Activated CD8-positive, alpha-beta memory T cell treated with anti-CD3 and anti-CD28 coated beads, Interleukin-2, amount 50 U/mL, for 24 hours (primary cell): ENCODE measurements around the gene PCDH19.

Experiments used
- DNase-seq: peaks from one replicate; pipeline ENCODE4 v3.0.0-alpha.2; 2020; ENCODE audit errors: extremely low read depth

Gene PCDH19

DNA sequence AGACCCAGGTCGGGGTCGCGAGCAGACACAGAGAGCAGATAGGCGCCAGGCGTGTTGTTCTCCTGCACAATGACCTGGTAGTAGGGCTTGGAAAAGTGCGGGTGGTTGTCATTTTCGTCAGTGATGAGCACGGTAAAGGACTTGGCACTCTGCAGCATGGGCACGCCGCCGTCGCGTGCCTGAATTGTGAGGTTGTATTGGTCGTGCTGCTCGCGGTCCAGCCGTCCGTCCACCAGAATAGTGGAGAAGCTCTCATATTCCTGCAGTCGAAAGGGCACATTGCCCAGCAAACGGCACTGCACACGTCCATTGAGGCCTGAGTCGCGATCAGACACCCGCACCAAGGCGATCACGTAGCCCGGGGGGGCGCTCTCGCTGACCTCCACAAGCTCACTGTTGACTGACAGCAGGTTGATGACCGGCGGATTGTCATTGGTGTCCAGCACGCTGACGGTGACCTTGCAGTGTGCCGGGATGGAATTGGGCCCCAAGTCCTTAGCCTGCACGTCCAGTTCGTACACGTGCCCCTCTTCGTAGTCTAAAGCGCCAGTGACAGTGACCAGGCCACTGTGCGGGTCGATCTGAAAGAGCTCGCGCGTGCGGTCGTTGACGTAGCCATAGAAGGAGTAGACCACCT lies 2.8 kb downstream of the PCDH19 start:
- DNase-seq, result no peak

DNA sequence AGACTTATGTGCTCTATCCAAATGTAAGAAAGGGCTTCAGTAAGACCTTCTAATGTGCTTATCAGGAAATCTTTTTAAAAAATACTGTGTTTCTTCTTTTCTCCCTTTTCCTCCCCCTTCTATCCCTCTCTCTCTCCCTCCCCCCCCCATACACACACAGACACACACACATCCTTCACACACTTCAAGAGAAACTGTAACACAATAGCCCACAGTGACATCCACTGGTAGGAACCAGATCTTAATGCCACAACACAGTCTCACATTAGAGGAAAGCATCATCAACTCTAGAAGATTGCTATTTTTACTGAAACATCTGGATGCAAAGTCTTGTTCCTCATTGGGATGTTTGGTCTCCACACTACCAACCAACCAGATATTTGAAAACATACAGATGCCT lies 4.6 kb downstream of the PCDH19 start:
- DNase-seq, result no peak

DNA sequence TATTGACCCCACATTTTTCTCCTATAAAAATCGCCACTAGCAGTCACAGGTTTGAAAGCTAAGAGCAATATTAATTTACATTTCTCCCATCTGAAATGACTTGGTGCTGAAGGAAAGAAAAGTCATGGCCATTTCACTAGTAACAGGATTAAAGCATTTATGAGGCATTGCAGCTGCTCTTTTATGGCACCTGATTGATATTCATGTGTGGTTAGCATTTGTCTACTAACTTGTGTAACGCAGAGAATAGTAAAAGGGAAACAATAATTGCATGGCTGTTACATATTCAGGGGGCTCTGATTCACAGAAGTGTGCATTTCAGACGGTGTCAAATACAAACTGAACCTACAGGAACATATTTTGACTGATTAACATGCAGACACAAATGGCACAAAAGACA lies 5.2 kb downstream of the PCDH19 start:
- DNase-seq, result no peak

DNA sequence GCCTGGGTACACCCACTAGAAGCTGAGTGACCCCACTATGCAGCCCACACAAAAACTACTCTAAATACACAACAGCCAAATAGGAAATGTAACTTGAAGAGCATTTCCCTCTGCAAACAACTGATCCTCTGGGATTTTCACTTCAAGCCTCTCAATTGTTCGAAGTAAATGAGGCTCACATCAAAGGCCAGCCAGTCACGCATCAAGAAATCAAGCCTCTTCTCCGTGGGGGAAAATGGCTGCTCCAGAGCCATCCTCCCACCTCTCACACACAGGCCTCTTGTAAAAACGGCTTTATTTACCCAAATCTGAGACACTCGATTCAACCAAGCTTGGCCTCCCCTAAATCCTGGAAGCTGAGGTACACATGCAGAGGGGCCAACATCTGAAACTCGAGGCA lies 14.3 kb downstream of the PCDH19 start:
- no peak for DNase-seq

DNA sequence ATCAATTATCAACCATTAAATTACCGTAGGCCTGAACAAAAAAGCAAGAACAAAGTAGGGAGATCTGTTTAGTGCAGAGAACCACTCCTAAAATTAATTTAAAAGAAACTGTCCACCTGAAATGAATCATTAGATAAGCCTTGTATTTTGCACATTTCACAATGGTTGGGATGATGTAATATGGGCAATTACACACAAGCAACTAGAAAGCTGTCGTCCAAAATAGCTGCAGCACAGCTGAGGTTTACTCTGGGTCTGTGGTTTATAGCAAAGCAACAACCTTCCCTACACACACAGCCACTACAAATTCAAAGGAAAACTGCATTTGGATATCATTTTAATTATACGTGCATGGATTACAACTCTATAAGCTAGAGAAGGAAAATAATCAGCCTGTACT lies 28.5 kb downstream of the PCDH19 start:
- no peak for DNase-seq

DNA sequence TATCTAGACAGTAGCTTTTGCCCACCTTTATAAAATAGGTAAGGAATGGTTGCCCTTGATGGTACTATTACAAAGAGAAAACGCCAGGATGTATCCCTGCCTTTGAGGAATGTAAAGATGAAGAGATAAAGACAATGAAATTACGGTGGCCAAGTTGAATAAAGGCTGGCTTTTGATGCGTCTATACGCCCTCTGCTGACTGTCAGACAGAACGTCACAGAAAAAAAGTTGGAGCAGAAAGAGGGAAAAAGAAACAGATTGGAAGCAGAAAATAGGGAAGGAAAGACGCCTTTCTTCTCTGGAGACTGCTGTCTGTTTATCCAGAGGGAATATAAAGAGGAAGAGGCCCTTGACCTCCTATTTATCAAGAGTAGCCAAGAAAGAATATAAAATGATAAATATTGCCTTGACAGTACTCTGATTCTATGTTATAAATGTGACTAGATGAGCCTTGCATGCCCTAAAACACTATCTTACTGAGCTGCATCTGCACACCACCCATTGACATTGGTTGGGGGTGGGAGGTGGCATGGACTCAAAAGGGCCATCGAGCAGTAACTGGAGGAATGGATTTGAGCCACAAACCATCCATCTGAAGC lies 30.6 kb downstream of the PCDH19 start:
- no peak for DNase-seq

DNA sequence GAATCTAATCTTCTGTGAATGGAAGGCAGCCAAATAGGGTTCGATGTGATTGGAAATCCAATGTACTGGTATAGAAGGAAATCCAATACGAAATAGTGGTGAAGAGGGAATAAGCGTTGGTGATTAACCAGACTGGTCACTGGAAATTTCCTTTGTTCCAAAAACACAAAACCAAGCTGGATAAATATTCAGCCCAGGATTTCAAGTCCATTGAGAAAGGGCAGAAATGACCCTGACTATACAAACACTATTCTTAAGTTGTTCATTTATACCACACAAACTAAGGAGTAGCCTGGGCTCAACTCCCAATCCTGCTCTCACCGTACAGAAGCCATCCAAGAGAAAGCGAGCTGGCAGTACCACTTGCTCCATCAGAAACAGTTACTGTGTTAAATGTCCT lies 32.2 kb downstream of the PCDH19 start:
- DNase-seq, result no peak

DNA sequence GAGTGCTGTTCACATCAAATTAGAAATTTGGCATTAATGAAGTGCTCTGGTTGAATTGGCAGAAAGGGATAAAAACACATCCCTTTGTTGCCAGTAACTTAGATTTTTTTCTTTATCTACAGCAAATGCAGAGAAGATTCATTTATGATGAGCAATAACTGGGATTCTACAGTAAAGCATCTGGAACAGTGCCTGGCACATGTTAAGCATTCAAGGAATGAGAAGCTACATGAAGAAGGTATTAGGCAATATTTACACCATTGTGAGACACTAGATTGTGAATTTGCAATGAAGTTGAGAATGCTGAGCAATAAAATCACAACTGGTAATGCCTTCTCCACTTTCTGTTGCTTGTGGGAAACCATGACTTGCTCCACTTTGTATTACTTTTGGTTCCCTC lies 33.5 kb downstream of the PCDH19 start:
- DNase-seq, result no peak

DNA sequence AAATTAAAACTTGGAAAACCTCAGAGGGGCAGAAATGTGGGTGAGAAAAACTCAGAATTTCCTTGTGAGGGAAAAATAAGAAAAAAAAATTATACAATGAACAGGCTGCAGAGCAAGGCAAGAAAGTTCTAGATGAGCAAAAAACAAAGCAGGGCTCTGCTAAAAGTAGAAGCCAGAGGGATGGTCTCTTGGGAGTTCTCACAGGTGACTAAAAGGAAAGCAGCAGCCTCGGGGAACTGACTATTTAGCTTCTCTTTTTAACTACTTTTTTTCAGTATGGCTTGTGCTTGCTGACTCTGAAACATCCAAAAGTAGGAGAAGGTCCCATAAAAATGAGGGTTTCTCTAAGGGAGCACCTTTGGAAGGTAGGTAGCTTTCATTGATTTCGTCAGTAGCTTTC lies 36.4 kb downstream of the PCDH19 start:
- DNase-seq, result no peak

DNA sequence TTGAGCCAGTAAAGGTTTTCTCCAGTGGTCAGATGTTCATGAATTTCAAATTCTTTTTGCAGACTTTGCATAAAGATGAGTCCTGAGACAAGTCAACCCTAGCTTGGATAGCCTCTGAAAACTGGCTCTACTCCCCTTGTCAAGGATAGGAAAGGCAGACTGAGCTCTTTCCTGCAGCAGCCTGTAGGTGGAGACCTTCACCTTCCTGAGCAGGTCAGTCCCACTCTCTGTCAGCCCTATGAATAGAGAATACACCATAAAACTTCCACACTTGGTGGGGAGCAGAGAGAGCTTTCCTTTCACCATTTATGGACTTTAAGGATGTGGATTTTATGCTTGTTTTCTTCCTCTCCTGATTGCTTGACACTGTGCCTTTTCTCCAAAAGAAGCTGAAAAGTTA lies 41.9 kb downstream of the PCDH19 start:
- DNase-seq, result no peak

DNA sequence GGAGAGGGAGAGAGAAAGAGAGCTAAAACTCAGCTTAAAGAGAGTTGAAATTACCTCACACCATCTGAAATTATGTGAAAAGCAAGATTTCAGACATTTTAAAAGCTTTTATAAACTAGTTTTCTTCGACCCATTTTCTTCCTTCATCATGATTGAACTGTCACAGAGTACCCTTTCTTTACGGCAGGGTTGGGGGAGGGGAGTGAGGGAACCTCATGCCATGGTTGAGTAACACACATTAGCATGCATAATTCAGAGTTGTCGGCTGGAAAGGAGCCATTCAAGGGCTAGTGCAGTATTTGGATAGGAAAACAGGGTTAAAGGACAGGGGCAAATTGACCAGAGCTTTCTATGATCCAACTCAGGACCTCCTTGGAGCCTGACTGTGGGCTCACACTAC lies 46.2 kb downstream of the PCDH19 start:
- no peak for DNase-seq

DNA sequence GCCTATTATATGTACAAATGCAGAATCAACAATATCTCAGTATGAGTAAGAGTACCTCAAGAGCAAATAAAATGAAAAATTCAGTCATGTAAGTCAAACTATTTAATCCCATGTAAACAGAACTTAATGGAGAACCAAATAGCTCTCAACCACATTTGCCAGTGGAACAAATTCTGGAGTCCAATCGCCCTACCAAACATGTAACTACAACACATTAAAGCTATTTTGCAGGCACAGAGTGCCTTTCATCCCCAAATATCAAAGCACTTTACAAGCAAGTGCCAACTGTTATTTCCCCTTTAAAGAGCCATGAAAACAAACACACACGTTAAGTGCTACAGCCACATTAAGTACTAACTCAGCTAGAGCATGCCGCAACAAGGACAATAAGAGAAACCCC lies 51.3 kb downstream of the PCDH19 start:
- no peak for DNase-seq

DNA sequence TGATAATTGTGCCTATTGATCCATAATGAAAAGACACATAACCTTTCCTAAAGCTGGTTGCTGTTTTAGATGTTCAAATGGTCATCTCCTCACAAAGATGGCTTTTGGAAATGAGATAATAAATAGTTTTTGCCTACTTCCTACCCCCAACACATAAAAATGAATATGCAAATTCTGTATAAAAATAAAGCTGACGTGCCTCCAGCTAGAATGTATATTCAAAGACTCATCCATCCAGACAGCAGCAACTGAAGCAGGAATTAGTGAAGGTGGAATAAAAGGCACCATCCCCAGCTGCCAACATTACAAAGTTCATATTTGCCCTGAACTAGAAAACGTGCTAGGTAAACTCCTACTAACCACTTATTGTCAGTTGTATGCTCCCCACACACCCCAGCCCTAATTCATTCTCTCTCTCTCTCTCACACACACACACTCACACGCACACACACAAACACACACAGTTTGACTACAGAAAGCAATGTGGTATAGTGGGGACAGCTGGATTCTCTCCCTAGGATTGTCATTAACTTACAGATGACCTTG lies 53.6 kb downstream of the PCDH19 start:
- DNase-seq, result no peak

DNA sequence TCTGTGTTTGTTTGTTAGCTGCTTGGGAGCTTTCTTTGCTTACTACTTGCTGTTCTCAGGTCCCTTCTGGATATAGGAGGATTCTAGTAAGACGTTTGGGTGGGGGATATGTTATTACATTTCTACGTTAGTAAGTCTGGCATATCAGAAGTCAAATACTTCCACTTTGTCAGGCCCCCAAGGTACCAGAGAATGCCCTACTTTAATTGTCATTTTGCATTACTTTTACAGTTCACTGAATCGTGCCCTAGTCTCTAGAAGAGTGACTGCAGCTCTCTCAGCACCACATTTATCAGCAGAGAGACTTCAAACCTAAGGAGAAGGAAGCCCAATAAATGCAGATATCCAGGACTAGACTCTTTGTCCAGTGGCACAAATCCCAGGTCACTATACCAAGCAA lies 54.4 kb downstream of the PCDH19 start:
- no peak for DNase-seq

DNA sequence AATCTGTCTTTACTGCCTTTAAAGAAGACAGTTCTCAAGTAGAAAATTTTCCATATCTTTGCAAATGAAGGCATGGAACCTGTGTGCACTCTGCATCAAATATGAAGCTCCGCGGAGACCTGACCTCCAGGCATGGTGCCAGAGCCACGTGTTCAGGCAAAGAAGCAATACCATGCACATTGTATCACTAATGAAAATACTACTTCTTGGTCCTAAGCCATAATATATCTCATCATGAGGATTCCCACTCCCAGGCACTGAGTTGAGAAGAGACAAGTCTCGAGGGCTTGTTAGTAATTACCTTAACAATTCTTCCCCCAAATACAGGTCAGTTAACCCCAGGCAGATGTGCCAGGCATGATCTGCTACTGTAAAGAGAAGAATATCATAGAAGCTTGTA lies 56.7 kb downstream of the PCDH19 start:
- DNase-seq, result no peak

DNA sequence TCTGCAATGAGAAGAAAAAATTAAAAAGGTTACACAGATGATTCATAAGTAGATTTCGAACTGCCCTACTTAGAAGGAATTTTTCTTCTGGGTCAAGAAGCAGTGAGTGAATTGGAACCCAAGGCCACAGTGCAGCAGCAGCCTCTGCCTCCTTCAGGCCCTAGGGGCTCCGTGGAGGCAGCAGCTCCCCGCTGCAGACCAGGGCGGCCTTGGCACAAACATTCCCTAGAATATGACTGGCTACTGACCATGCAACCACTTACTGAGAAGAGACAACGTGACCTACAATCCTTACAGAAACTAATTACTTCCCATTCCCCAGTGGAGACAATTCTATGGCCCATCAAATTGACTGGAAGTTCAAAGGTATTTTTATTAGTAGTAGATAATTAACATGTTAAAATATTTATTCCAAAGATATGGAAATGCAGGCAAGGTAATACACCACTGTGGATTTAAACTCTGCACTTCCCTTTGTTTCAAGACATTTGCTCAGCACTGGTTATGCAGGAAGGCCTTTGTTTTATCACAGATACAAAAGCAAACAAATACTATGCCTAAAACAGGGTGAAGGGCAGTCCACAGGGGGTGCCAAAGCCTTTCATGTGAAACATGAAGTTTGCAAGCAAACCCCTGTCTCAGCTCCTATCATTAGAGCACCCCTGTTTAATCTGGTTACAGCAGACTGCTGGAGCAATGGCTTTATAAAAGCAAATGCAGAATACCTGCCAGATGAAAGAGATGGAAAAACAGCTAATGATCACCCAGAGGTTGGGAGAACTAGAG lies 59.2 kb downstream of the PCDH19 start:
- no peak for DNase-seq

DNA sequence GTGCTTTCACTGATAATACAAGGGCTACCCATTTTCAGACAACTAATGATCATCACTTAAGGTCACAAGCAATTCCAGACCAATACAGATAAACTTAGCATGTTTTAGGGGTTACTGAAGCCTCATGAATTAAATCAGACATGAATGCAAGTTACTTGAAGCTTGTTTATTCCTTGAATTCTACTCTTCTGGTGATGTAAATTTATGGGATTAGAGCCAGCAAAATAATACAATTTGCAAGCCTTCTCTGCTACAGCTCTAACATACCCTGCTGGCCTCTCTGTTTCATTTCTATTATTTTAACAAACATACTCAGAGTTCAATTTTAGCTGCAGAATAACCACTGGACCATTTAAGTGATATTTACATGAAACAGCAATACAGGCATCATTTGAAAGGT lies 60.7 kb downstream of the PCDH19 start:
- DNase-seq, result no peak

DNA sequence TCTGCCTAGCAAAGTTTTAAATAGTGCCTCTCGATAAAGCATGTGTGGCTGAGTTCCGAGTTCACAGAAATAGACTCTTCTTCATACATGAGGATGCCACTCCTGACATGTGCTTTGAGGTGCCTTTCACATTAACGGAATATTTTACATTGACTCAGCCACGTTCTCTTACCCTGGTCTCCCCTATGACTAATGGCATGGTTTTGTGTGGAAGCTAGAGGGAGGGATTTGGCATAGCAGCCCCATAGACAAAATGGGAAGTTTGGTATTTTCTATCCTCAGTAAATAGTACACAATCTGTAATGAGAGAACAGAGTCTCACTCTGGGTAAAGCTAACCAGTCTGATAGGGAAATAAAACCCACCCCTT lies 68.9 kb downstream of the PCDH19 start:
- no peak for DNase-seq

DNA sequence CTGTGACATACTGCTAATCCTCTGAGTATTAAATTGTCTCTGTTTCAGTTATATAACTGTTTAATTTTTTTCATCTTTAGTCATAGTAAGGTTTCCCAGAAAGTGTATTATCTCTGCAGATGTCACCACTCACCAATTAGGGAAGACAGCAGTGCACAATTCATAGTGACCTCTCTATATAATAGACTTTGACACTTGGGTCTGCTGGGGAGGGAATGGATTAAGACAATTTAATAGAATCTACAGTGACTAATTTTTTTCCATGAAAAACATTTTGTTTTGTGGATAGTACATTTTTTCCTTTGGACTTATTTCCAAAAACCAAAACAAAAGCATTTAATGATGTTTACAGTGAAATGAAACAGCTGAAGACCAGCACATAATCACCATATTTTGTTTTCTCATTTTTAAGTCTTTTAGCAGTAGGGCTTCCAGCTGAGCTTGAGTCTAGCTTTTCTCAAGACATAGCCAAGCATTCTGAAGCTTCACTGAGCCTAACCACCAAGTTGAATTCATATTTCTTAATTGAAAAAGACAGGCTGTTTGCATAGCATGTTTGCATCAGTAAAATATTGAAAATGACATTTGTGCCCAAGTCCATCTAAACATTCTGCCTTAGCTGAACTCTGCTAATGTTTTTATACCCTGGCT lies 69.5 kb downstream of the PCDH19 start:
- DNase-seq, result no peak

DNA sequence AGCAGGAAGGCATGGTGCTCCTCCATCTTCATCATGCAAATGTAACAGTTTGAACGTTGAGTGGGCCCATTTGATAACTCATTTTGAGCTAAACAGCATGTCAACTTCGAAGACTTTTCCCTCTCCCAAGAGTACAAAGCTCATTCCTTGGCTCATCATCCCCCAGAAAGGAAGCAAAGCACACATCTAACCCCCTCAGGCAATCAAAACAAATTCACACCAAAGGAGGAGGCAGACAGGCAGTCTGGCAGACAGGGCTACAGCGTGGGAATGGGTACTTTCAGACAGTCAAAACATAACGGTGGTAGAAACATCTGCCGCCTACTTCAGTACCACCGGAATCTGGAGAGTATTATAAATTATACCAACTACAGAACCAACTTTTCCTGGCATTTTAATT lies 81.7 kb downstream of the PCDH19 start:
- DNase-seq, result no peak

DNA sequence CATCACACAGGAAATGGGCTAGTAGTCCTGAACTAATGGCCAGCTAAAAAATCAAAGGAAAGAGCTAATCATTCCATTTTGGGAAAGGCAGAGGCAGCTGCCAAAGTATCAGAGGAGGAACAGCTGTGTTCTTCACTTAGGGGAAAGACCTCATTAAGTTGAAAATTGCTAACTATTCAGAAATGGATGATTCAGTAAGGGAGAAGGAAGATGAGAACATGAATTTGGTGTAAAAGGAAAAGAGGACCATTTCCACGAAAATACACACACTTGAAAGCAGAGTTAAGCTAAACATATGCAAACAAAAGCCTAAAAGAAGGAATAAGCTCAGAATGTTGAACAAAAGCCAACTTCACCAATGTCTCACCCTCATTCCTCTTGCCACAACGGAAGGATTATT lies 90.4 kb downstream of the PCDH19 start:
- no peak for DNase-seq

DNA sequence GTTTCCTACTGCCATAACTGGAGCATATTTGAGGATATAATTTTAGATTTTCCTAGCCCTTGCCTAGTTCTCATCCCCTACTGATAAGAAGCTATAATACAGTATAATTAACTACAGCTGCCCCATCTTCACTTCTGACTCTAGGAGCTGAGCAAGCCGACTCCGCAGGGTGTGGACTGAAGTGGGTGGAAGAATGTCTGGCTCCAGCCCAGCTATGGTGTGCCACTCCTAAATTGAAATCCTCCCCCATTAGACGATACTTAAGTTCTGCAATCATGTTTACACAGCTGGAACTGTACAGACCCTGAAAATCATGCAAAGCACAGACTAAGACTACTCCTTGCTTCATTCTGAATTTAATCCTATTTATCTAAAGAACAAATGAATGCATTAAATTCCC lies 93.1 kb downstream of the PCDH19 start:
- no peak for DNase-seq

DNA sequence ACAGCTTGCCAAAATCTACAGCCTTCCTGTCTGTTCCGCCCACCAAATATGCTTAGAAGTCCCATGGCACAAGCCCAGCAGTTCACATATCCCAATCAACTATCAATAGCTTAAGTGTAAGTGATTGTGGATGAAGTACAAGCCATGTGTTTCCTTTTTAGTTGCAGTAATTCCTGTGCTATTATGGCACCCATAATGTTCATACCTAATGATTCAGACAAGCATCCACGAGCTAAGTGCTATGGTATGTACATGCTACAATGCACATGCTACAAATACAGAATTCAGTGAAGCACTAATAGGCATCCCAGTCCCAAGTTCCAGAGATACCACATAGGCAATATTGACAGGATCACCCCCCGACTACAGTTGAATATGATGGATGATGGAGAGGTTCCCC lies 94.5 kb downstream of the PCDH19 start:
- no peak for DNase-seq
